GM04503 (cell line): ENCODE results near the gene FAM219A.
A peak's percentile ranks its signal among the peaks of the same experiment; 100 is the strongest.
"Not testable (repeated sequence)": the region's sequence is repeated elsewhere in the genome, so short reads cannot be mapped to it uniquely, and the experiment has no call there.

ENCODE experiments used
- DNase-seq: peaks from one replicate; pipeline ENCODE4 v3.0.0-alpha.2; 2012; ENCODE audit warnings: low read depth

Gene FAM219A

DNA sequence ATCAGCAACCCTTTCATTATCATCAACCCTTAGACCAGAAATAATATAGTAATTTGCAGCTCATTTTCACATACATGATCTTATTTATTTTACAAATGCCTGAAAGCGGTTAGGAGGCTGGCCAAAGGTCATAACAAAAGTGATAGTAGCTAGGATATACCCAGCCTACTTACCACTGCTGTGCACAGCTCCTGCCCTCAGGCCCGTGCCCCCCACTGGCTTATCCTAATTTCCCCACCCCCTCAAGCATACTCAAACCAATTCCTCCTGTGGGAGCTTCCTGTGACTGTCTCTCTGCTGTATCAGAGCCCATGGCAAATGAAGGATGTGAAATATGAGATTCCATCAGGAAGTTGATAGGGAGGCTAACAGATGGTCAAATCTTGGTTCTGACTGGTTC, 14.8 kb downstream of the FAM219A start:
- no peak for DNase-seq

GRCh38 chr9:34442770-34443169, 15.6 kb downstream of the FAM219A start:
- DNase-seq: no peak

GRCh38 chr9:34440017-34440416, 18.4 kb downstream of the FAM219A start:
- no peak for DNase-seq

DNA sequence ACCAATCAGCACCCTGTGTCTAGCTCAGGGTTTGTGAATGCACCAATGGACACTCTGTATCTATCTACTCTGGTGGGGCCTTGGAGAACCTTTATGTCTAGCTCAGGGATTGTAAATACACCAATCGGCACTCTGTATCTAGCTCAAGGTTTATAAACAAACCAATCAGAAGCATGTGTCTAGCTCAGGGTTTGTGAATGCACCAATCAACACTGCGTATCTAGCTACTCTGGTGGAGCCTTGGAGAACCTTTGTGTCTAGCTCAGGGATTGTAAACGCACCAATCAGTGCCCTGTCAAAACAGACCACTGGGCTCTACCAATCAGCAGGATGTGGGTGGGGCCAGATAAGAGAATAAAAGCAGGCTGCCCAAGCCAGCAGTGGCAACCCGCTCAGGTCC, 19.9 kb downstream of the FAM219A start:
- not testable (repeated sequence) for DNase-seq

DNA sequence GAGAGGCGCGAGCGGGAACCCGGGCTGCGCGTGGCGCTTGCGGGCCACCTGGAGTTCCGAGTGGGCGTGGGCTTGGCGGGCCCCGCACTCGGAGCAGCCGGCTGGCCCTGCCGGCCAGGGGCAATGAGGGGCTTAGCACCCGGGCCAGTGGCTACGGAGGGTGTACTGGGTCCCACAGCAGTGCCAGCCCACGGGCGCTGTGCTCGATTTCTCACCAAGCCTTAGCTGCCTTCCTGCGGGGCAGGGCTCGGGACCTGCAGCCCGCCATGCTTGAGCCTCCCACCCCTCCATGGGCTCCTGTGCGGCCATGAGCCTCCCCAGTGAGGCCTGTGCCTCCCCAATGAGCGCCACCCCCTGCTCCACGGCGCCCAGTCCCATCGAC, 20.5 kb downstream of the FAM219A start:
- not testable (repeated sequence) for DNase-seq

- no peak for DNase-seq
Observed at GRCh38 chr9:34437006-34437925, 21.1 kb downstream of the FAM219A start.

DNA sequence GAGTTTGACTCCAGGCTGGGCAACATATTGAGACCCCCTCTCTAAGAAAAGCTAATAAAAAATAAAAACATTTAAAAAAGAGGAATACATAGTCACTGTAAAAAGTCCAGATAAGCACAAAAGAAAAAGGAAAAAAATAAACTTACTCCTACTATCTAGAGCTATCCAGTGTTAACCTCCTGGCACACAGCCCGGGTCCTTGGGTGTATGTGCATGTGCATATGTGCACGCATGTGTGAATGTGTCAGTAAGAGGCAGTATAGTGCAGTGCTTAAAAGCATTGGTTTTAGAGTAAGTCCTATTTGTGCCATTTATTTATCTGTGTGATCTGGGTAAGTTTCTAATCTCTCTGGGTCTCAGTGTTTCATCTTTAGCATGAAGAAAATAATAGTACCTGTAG, 26.7 kb downstream of the FAM219A start:
- no peak for DNase-seq

- peak; percentile 78 for DNase-seq
Observed at GRCh38 chr9:34430843-34431437, 27.4 kb downstream of the FAM219A start.

- no peak for DNase-seq
Observed at GRCh38 chr9:34428325-34428958, 29.9 kb downstream of the FAM219A start.

DNA sequence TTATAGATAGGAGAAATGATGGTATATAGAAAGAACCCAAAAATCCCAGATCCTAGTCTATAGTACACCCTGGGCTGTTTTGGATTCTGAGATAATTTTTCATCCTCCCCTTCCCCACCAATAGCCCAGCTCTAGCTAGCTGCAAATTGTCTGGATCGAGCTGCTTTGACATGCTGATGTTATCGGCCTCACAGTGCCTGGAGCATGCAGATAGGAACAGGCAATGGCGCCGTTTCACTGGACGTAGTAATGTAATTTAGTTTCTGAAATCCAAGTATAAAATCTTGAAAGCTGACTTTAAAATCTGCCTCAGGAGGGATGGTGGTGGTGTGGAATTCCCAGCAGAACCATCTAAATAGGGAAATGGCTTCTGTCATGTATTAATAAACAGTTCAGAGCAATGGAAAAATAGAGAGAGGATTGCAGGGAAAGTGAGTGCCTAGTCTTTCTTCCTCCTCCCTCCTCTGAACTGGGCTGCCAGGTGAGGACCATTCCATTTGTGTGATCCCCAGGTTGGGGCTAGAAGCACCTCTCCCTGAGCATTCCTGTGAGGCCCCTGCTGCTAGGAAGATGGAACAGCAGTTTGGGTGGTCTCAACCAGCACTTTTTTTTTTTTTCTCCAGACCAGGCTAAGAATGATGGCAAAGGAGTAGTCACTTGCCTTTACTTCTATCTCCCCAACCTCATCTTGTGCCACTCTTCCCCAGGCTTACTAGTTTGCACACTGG, 31.9 kb downstream of the FAM219A start:
- no peak for DNase-seq

GRCh38 chr9:34419716-34420504, 38.5 kb downstream of the FAM219A start:
- no peak for DNase-seq

DNA sequence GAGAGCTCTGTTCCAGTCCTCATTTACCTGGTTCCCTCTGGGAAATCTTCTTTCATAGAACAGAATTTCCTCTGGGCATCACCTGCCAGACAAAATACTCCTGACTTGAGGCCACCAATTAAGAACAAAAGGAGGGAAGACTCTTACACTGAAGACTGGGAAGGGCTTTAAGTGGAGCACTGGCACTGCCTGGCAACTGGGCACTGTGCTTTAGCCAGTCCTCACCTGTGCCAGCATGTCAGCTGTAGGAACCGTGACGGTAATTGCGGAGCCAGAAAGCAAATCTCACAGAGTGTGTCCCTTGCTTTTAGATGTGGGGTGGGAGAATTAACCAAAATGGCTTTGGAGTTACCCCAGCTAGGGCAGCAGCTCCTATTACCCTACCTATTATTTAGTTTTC, 40.6 kb downstream of the FAM219A start:
- DNase-seq: no peak

- DNase-seq: no peak
Observed at GRCh38 chr9:34413231-34413852, 45.0 kb downstream of the FAM219A start.

- DNase-seq: no peak
Observed at GRCh38 chr9:34412336-34412735, 46.0 kb downstream of the FAM219A start.

- DNase-seq: no peak
Observed at GRCh38 chr9:34409154-34409553, 49.2 kb downstream of the FAM219A start.

DNA sequence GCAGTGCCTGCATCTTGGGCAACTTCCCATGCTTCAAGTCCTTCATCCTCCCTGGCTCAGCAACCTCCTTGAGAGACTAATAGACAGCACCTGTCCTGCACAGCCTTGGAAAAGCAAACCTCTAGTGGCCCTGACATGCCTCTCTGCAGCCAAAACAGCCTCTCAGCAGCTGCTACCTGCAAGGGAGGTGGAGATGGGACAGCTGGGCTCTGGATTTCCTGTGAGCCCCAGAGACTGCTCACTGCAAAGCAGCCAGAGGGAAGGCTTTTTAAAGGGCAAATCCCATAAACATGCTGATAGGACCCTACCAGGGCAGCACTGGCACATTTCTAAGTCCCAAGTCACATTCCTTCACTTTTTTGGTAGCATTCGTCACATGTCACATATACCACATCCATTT, 50.2 kb downstream of the FAM219A start:
- DNase-seq: no peak

- no peak for DNase-seq
Observed at GRCh38 chr9:34406219-34406618, 52.2 kb downstream of the FAM219A start.

GRCh38 chr9:34405719-34406118, 52.7 kb downstream of the FAM219A start:
- peak; percentile 15 for DNase-seq

DNA sequence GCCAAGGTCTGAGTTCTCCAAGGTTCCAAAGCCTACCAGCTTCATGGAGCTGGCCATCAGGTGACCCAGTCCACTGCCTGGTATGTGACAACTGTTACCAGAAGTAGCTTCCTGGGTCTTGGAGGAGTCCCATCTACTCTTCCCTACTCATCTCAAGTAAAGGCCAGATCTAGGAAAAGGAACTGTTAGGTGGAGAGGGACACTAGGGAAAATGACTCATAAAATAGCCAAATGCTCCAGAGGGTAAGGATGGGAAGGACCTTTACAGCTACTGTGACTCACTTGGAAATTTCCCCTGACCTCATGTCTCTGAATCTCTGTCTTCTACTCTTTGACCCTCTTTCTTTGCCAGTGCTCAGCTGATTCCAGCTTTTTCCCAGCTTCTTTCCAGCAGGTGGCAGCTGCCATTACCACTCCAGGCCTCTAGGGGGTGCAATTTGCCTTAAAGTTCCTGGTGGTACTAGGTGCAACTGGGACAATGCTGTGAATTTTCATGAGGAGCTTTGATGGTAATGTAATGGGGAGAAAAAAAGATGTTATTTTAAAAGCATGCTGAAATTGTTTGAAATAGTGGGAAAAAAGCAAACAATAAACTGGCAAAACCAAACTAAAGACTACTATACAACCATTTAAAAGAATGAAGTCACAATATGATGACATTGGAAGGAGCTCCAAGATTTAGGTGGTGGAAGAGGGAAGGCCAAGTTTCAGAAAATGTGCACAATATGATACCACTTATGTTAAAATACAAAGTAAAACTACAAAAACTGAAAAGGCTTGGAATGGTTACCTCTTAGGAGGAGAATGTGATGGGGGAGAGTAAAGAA, 54.6 kb downstream of the FAM219A start:
- peak; percentile 17 for DNase-seq
